Activated T-helper 2 cell treated with anti-CD3 and anti-CD28 coated beads, Interferon-gamma antibody, Interleukin-2, Interleukin-4, amounts not matched to agents 10 μg/mL and 5 μg/mL and 100 μg/mL, durations not matched to agents 14 hours and 24 hours and 36 hours (primary cell): ENCODE data around the gene POLR3GL. TPM values are rescaled to one million over a fixed set of nuclear protein-coding genes. Genes with fewer than 3 reads are reported as not detected.
"Not testable (repeated sequence)": the region's sequence is repeated elsewhere in the genome, so short reads cannot be mapped to it uniquely, and the experiment has no call there.

Experiments
- DNase-seq: peaks from one replicate; pipeline ENCODE4 v3.0.0; 2021; ENCODE audit warnings: low spot score
- H3K27ac Mint-ChIP-seq: one replicate; pipeline ENCODE4 v1.8.0; 2021; ENCODE audit warnings: mixed read lengths
- H3K27me3 Mint-ChIP-seq: one replicate; pipeline ENCODE4 v1.8.0; 2021; ENCODE audit warnings: low read depth, mixed read lengths
- H3K36me3 Mint-ChIP-seq: one replicate; pipeline ENCODE4 v1.8.0; 2021; ENCODE audit warnings: low read depth, mixed read lengths
- H3K4me1 Mint-ChIP-seq: one replicate; pipeline ENCODE4 v1.8.0; 2021; ENCODE audit warnings: low read depth, mixed read lengths
- H3K4me3 Mint-ChIP-seq: one replicate; pipeline ENCODE4 v1.8.0; 2021; ENCODE audit warnings: low read depth, mild to moderate bottlenecking, moderate library complexity, mixed read lengths
- H3K9me3 Mint-ChIP-seq: one replicate; pipeline ENCODE4 v1.8.0; 2021; ENCODE audit warnings: mixed read lengths
- intact Hi-C: fragments of 100-400 bp; cut with micrococcal nuclease; formaldehyde crosslinking; loops from one replicate; pipeline ENCODE4 v1.15.1; 2023
- total RNA-seq: library from RNA; stranded (reverse); gene quantifications from 2 replicates; pipeline ENCODE4 v1.2.3, GENCODE V29; 2022

The POLR3GL gene
- total RNA-seq, 1 donor from 2014 or later, result 14.7 TPM

DNA sequence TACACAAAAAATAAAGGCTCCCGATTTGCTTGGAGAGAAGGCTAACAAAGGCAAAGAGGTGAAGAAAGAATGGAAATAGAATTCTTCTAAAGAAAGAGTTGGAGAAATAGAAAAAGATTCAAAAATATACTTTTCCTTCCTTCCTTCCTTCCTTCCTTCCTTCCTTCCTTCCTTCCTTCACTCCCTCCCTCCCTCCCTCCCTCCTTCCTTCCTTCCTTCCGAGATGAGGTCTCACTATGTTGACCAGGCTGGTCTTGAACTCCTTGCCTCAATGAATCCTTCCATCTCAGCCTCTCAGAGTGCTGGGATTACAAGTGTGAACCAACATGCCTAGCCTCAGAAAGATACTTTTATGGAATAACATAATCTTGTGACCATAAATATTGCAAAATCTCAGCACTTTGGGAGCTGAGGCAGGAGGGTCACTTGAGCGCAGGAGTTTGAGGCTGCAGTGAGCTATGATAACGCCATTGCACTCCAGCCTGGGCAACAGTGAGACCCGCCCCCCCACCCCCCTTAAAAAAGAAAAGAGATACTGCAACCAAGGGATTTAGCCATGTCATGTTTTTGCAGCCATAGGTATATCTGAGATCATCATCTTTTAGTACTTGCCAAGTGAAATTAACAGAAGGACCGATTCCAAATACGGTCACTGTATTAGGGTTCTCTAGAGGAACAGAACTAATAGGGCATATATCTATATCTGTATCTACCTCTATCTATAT lies 58.1 kb downstream of the POLR3GL start:
- Mint-ChIP-seq H3K4me1 (peaks cover 10% of the 10 kb centered on the region), H3K9me3 (no peaks in the 10 kb centered on the region), H3K27me3 (peaks cover 60% of the 10 kb centered on the region), H3K27ac (no peak overlapping the region), H3K36me3 (no peaks in the 10 kb centered on the region), H3K4me3 (no peak overlapping the region)
- DNase-seq, result no peak
- intact Hi-C loops, result no loop called here

DNA sequence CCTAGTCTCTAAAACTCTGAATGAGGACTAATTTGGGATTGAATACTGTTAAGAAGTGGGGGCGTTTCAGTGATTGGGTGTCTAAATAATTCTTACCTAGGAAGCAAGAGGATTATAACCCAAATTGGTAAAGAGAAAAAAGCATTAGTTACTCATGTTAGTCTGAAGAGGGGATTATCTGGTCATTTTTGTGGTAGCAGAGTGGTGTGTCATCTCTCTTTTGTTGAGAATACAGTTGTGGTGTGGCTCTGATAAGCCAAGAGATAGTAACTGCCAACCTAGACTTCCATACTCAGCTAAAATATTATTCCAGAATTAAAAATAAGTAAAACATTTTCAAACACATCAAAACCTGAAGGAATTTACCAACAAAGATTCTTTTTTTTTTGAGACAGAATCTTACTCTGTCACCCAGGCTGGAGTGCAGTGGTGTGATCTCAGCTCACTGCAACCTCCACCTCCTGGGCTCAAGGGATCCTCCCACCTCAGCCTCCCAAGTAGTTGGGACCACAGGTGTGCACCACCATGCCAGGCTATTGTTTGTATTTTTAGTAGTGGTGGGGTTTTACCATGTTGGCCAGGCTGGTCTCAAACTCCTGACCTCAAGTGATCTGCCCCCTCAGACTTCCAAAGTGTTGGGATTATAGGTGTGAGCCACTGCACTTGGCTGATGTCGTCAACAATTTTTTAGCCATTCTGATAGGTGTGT lies 61.5 kb downstream of the POLR3GL start:
- DNase-seq, H3K4me1 Mint-ChIP-seq, H3K4me3 Mint-ChIP-seq, H3K9me3 Mint-ChIP-seq, H3K36me3 Mint-ChIP-seq, H3K27ac Mint-ChIP-seq, intact Hi-C loops: not testable (repeated sequence)
- peaks cover 33% of the 10 kb centered on the region for H3K27me3 Mint-ChIP-seq

DNA sequence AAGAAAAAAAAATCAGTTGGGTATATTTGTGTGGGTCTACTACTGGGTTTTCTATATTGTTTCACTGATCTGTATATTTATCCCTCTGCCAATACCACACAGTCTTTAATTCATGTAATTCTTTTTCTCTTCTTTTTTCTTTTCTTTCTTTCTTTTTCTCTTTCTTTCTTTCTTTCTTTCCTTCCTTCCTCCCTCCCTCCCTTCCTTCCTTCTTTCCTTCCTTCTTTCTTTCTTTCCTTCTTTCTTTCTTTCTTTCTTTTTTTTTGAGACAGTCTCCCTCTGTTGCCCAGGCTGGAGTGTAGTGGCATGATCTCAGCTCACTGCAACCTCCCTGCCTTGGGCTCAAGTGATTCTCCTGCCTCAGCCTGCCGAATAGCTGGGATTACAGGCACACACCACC lies 62.2 kb downstream of the POLR3GL start:
- H3K9me3 Mint-ChIP-seq, DNase-seq, intact Hi-C loops, H3K4me1 Mint-ChIP-seq, H3K36me3 Mint-ChIP-seq, H3K4me3 Mint-ChIP-seq, H3K27ac Mint-ChIP-seq: not testable (repeated sequence)
- H3K27me3 Mint-ChIP-seq, result peaks cover 27% of the 10 kb centered on the region

Other genes starting within 250 kb of the POLR3GL start
- not detected in 2 replicates for gene CD160, start 245.2 kb upstream of the POLR3GL start, total RNA-seq
- 15.5 TPM in 2 replicates for gene RNF115, start 140.6 kb upstream of the POLR3GL start, total RNA-seq
- 31.6 and 33.4 TPM in 2 replicates for gene POLR3C, start 140.5 kb upstream of the POLR3GL start, total RNA-seq
- 2.6 and 3.4 TPM in 2 replicates for gene NUDT17, start 119.1 kb upstream of the POLR3GL start, total RNA-seq
- 21.1 and 21.3 TPM in 2 replicates for gene PIAS3, start 105.6 kb upstream of the POLR3GL start, total RNA-seq
- gene ANKRD35, start 78.8 kb upstream of the POLR3GL start, total RNA-seq, result 0.23 and 0.37 TPM in 2 replicates
- gene ITGA10, start 54.6 kb upstream of the POLR3GL start, total RNA-seq, result 0.89 and 1.1 TPM in 2 replicates
- 22.1 and 23.4 TPM in 2 replicates for gene PEX11B, start 46.0 kb upstream of the POLR3GL start, total RNA-seq
- 270 and 287 TPM in 2 replicates for gene RBM8A, start 37.2 kb upstream of the POLR3GL start, total RNA-seq
- 38.1 and 39.4 TPM in 2 replicates for gene LIX1L, start 6.7 kb upstream of the POLR3GL start, total RNA-seq
- gene ANKRD34A, start 115 bp upstream of the POLR3GL start, total RNA-seq, result 4.1 TPM in 2 replicates
- 37.8 and 39.1 TPM in 2 replicates for gene TXNIP, start 31.9 kb downstream of the POLR3GL start, total RNA-seq
- not detected in 2 replicates for gene HJV, start 57.0 kb downstream of the POLR3GL start, total RNA-seq
- gene NBPF10, start 180.1 kb downstream of the POLR3GL start, total RNA-seq, result 4.2 and 4.9 TPM in 2 replicates